Neural crest cell (in vitro differentiated cells): ENCODE data around the gene TNFAIP3. TPM values are rescaled to one million over a fixed set of nuclear protein-coding genes. Genes with fewer than 3 reads are reported as not detected.

Experiments used
- DNase-seq: peaks from one replicate; pipeline ENCODE4 v3.0.0; 2021; ENCODE audit warnings: low read depth, mixed read lengths, low spot score
- H3K27ac Mint-ChIP-seq: one replicate; pipeline ENCODE4 v1.8.0; 2021; ENCODE audit warnings: mild to moderate bottlenecking, mixed read lengths; ENCODE audit not compliant: unreplicated experiment
- H3K27me3 Mint-ChIP-seq: 2 replicates; pipeline ENCODE4 v1.8.0; 2021; ENCODE audit warnings: low read depth, mild to moderate bottlenecking, mixed read lengths
- H3K36me3 Mint-ChIP-seq: 2 replicates; pipeline ENCODE4 v1.8.0; 2021; ENCODE audit warnings: low read depth, mild to moderate bottlenecking, mixed read lengths
- H3K4me1 Mint-ChIP-seq: 2 replicates; pipeline ENCODE4 v1.8.0; 2021; ENCODE audit warnings: mixed read lengths
- H3K4me3 Mint-ChIP-seq: one replicate; pipeline ENCODE4 v1.8.0; 2021; ENCODE audit warnings: mild to moderate bottlenecking, mixed read lengths
- H3K9me3 Mint-ChIP-seq: 2 replicates; pipeline ENCODE4 v1.8.0; 2021; ENCODE audit warnings: mixed read lengths
- CTCF ChIP-seq: fragments of 200-600 bp; sonication (generic); conservative IDR thresholded peaks from 2 replicates; pipeline ENCODE4 v1.5.0; 2021; ENCODE audit warnings: antibody characterized with exemption, mild to moderate bottlenecking
- long read RNA-seq: library from polyadenylated mRNA; unstranded; transcript quantifications from one replicate; pipeline ENCODE4 v2.0.0, GENCODE V29; 2020
- total RNA-seq: library from RNA; stranded (reverse); gene quantifications from 2 replicates; pipeline ENCODE4 v1.2.1, GENCODE V29; 2021

TNFAIP3 gene
- total RNA-seq: 2.9 TPM in 2 replicates
- long read RNA-seq, partial matches to known transcripts: 0 of 2 reads
- long read RNA-seq, other reads (novel, unspliced or antisense): 2 of 2 reads

- peaks cover 35% of the 10 kb centered on the region for H3K27me3 Mint-ChIP-seq
- peaks cover 5% of the 10 kb centered on the region for H3K36me3 Mint-ChIP-seq
- H3K27ac Mint-ChIP-seq: peak within 1 kb of the TSS; percentile 96
- peak; percentile 88 for TF ChIP-seq CTCF
- DNase-seq: peak; percentile 78
- H3K4me3 Mint-ChIP-seq: peak within 1 kb of the TSS; percentile 92
- H3K9me3 Mint-ChIP-seq: no peaks in the 10 kb centered on the region
- H3K4me1 Mint-ChIP-seq: peaks cover 28% of the 10 kb centered on the region
Measured at GRCh38 chr6:137866914-137867684, at the start of gene TNFAIP3. Gene TNFAIP3 (plus strand): TSS chr6:137867259. CDS start chr6:137871228, 3,969 bp downstream.

- Mint-ChIP-seq H3K27ac (no peak overlapping the region), H3K9me3 (no peaks in the 10 kb centered on the region), H3K27me3 (no peaks in the 10 kb centered on the region), H3K4me1 (peaks cover 6% of the 10 kb centered on the region), H3K36me3 (no peaks in the 10 kb centered on the region), H3K4me3 (no peak overlapping the region)
- no peak for TF ChIP-seq CTCF
- DNase-seq: no peak
Measured at GRCh38 chr6:137818440-137818839, 48.6 kb upstream of the TNFAIP3 start.

- Mint-ChIP-seq H3K27ac (no peak overlapping the region), H3K4me1 (peaks cover 19% of the 10 kb centered on the region), H3K27me3 (no peaks in the 10 kb centered on the region), H3K36me3 (no peaks in the 10 kb centered on the region), H3K4me3 (no peak overlapping the region), H3K9me3 (no peaks in the 10 kb centered on the region)
- TF ChIP-seq CTCF: no peak
- no peak for DNase-seq
Measured at GRCh38 chr6:137819740-137820139, 47.3 kb upstream of the TNFAIP3 start.

GRCh38 chr6:137820425-137820824 is 46.6 kb upstream of the TNFAIP3 start:
- no peak for DNase-seq
- Mint-ChIP-seq H3K36me3 (no peaks in the 10 kb centered on the region), H3K4me3 (no peak overlapping the region), H3K9me3 (no peaks in the 10 kb centered on the region), H3K27ac (no peak overlapping the region), H3K4me1 (peaks cover 19% of the 10 kb centered on the region), H3K27me3 (no peaks in the 10 kb centered on the region)
- TF ChIP-seq CTCF: no peak

GRCh38 chr6:137820952-137821351 is 46.1 kb upstream of the TNFAIP3 start:
- TF ChIP-seq CTCF: no peak
- peaks cover 19% of the 10 kb centered on the region for H3K4me1 Mint-ChIP-seq
- no peaks in the 10 kb centered on the region for H3K36me3 Mint-ChIP-seq
- DNase-seq: no peak
- no peaks in the 10 kb centered on the region for H3K27me3 Mint-ChIP-seq
- H3K4me3 Mint-ChIP-seq: no peak overlapping the region
- H3K27ac Mint-ChIP-seq: no peak overlapping the region
- no peaks in the 10 kb centered on the region for H3K9me3 Mint-ChIP-seq
